GM21737 (cell line): Measurements from ENCODE around the gene SDK2.

Experiments
- ATAC-seq: cut with Tn5 transposase; IDR thresholded peaks from one replicate; pipeline ENCODE4 v1.9.1; 2021; ENCODE audit warnings: mild to moderate bottlenecking, moderate library complexity; ENCODE audit not compliant: unreplicated experiment

Gene SDK2

DNA sequence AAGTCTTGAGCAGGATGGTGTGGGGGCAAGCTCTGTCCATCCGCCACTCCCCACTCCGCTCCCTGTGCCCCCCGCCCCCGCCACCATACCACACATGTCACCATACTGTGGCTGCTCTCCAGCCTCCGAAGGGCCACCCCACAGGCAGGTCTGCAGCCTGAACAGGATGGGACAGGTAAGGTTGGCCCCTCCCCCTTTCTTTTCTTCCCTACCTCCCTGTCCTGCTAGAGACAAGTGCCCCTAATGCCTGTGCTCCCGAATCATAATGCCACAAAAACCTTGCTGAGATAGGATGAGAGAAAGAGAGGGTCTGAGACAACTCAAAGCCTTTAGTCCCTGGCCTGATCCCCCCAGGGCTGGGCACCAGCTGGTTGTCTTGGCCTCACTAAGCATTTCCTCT is 84.7 kb downstream of the SDK2 start:
- ATAC-seq: no peak

DNA sequence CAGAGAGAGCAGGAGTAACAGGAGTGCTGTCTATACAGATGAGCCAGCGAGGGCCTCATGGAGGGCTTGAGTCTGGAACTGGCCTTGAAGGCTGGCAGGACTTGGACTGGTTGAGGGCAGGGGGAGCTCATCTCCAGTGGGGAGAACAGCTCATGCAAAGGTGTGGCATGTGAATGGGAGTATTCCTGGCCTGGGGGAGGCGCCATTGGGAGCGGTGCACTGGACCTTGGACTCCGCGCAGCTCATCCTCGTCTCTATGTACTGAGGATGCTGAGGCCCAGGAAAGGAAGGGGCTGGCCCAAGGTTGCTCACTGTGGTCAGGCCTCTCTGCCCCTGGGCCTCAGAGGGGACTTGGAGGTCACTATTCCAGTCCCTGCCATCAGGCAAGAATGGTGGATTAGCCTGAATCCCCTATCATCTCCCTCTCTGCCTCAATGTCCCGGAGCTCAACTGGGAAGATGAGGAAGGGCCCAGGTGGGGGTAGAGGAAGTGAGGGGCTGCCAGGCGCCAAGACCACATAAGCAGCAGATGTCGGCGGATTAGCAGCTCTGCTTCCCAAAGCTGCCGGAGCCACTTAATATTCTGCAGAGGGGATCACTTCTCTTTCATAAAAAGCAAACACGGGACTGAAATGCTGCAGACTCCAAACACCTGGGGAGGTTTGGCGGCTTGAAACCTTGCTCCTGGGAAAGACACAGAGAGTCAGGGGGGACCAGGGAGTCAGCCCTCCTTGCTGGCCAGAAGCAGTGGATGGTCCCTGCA is 88.9 kb downstream of the SDK2 start:
- no peak for ATAC-seq

DNA sequence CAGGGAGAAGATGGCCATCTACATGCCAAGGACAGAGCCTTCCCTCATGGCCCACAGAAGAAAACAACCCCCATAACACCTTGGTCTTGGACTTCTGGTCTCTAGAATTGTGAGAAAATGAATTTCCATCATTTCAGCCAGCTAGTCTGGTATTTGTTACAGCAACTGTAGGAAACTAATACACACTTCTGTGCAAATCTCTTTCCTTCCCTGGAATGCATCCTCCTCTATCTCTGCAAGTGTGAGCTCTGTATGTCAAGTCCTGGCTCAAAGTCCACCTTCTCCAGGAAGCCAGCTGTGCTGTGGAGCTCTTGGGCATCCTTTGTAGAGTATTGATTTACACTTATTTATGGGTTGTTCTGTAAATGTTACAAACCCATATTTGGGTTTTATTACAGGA is 89.7 kb downstream of the SDK2 start:
- ATAC-seq: no peak

DNA sequence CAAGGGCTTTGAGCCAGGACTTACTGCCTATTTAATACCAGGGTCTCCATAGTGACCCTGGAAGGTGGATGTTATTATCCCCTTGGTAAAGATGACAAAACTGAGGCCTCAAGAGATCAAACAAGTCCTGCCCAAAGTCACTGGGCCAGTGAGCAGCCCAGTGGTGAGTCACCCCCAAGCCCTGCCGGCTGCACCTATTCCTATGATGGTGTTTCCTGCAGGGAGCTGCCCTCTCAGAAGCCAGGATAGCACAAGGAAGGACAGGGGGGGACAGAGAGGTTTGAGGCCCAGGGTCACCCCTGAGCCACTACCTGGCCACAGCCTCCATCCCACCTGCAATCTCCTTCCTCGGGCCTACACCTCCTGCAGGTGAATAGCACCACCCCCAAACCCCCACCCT is 90.9 kb downstream of the SDK2 start:
- ATAC-seq: no peak

DNA sequence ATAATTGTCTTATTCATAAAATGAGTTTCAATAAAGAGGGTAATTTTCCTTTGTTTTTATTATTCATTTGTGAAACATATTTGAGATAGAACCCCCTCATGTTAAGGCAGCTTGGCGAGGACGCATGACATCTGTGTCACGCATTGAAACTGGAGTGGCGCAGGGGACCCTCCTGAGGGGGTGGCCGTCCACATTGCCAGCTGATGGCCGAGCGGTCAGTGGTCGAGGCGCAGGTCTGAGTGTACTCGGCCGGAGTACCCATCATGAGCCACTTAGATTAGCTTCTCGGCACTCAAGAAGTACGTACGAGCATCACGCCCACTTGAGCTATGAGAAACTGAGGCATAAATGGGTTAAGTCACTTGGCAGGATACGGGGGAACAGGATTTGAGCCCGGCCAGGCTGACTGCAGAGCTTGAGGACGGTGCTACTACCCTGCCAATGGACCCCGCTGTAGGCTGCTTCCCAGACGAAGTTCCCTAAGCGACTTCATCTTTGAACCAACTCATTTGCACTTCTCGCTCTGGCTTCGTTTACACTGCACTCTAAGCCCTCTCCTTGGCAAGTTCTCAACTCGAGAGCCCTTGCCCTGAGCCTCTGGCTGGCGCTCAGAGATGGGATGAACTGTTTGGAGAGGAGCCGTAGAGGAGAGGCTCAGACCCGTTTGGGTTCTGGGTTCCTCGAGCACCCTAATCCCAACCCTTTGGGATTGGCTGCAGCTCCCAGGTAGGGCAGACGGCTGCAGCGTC is 91.8 kb downstream of the SDK2 start:
- ATAC-seq: no peak

DNA sequence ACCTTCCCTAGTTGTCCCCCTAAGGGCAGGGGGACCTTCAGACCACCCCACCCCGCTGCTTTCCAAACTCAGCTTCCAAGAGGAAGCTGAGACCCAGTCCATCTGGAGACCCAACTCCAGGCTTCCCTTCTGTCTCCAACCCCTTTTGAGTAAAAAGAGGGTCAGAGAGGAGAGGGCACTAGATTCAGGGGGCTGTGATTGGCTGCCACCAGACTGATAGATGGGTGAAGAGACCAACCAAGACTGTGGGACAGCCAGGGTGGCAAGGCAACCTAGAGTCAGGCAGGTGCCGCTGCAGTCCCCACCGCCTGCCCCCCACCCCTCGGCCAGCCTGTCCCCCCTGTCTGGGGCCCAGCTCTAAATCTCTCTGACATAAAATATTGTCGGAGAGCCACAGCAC is 92.5 kb downstream of the SDK2 start:
- no peak for ATAC-seq

DNA sequence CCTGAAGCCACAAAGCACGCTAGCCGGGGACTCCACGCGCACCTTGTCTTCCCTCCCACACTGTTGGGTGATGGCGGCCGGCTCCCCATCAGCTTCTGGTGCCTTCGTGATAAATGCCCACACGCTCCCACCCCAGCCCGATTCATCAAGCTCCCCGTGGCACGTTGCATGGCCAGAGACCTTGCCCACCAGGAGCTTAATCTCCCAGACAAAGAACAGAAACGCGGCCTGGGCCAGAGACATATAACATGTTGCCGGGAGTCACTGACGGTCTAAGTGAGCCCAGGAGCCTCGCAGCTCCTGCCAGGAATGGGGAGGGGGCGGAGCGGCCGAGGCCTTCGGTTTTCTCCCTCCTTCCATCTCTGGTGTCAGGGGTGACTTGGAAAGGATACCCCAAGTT is 93.1 kb downstream of the SDK2 start:
- no peak for ATAC-seq

DNA sequence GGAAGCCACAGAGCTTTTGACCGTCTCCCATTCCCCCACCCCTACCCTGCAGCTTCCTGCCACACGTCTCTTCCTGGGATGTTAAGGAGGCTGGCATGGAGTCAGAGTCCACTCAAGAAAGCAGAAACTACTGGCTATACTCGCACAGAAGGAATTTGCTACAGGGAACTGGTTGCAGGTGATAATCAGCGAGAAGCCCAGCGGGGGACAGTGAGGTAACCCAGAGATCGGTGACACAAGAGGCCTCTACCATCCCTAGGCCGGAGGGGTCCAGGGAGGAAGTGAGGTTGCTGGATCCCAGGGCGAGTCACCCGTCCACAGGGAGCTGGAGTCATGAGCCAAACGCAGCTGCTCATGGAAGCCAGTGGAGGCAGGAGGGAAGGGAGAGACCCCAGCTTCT is 93.7 kb downstream of the SDK2 start:
- ATAC-seq: no peak

DNA sequence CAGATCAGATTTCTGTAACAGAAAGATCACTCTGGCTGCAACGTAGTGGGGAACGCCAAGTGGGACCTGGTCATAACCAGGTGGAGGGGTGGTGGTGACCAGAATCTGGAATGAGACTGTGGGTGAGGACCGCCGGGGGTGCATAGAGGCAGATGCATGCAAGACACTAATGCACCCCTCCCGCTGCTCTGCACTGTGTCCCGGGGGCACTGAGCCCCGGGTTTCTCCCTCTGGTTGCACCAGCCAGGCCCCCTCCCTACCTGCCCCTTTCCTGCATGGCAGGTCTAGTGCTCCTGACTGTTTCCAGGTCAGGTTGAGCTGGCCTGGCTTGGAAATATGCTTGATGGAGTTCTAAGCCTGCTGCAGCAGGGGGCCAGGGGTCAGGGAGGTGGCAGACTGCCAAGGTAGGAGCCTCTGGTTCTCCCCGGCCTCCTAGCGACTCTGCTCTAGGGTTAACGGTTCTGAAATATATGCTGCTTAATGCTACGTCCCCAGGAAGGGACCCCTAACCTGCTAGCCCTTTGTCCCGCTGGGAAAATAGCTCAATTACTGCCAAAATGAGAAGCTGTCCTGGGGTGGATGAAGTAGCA is 94.3 kb downstream of the SDK2 start:
- no peak for ATAC-seq

DNA sequence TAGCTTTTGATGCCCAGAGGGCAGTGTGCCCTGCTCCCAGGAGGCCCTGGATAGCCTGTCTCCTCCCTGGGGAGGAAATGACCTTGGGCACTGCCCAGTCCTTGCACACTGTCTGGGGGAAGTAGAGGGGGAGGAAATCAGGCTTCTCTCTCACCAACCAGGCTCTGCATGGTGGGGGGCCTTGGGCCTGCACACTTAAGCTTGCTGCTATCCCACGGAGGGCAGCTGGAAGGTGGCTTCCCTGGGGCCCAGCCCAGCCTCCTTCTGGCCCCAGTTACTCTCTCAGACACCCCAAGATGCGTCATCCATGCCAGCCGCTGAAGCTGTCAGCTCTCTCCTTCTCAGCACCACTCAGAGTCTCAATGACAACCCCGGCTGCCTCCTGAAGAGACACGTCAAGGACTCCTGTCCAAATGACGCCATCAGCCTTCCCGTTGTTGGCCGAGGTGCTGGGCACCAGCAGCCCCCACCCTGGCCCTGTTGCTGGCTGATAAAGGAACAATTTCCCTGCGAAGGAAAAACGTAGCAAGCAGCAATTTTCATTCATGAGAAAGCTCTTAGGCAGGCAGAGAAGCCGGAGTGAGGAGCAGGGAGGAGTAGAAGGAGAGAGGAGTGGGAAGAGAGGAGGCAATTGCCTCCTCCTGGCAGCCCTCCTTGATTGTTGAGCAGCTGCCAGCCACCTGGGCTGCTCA is 95.5 kb downstream of the SDK2 start:
- ATAC-seq: no peak

DNA sequence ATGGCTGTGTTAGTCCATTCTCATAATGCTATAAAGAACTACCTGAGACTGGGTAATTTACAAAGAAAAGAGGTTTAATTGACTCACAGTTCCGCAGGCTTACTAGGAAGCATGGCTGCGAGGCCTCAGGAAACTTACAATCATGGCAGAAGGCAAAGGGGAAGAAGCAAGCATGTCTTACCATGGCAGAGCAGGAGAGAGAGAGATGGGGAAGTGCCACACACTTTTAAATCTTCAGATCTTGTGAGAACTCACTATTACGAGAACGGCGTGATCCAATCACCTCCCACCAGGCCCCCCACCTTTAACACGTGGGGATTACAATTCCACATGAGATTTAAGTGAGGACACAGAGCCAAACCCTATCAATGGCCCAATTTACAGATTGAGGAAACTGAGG is 96.5 kb downstream of the SDK2 start:
- no peak for ATAC-seq

DNA sequence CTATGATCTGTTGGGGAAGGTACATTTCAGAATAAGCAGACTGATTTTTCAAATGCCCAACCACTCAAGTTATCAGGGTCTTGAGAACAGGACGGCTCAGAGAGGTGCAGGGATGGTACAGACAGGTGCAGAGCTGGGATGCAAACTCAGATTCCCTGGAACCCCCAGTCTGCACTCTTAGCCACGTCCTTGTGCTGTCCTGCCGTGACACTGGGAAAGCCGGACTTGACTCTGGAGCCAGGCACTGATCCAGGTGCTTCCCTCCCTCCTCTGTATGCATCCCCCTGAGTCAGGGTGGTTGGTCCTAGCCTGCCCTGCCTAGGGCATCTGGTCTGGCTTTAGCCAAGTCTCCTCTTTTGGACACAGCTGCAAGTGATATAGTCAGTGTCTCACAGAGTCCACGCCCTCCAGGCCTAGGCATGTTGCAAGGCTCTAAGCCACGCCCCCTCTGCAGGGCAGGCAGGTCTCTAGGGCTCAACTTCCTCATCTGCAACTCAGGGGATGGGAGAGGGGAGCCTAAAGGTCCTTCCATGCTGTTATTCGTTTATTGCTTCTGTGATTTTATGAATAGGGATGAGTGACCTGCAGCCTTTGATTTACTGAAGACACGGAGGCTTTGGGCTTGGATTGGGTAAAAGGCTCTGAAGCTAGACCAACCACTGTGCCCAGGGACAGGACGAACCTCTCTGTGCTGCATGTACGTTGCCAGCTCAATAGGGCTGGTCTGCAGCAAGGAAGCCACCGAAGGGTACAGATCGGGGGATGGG is 97.3 kb downstream of the SDK2 start:
- ATAC-seq: no peak

DNA sequence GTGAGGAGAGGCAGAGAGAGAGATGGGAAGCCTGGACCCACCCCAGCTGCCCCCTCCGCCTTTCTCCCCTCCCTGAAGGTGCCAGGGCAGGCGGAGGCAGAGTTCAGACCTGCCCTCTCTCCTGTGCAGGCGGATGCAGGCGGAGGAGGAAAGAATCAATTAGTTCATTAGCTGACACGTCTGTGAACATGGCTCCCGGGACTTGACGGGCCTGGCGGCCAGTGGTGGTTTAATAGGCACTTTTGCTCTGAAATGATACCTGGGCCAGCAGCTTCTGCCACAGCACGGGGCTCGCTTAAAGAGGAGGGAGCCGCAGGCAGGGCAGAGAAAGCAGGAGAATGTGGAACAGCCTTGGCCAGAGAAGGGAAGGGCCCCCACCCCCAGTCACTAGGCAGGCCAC is 98.1 kb downstream of the SDK2 start:
- no peak for ATAC-seq

DNA sequence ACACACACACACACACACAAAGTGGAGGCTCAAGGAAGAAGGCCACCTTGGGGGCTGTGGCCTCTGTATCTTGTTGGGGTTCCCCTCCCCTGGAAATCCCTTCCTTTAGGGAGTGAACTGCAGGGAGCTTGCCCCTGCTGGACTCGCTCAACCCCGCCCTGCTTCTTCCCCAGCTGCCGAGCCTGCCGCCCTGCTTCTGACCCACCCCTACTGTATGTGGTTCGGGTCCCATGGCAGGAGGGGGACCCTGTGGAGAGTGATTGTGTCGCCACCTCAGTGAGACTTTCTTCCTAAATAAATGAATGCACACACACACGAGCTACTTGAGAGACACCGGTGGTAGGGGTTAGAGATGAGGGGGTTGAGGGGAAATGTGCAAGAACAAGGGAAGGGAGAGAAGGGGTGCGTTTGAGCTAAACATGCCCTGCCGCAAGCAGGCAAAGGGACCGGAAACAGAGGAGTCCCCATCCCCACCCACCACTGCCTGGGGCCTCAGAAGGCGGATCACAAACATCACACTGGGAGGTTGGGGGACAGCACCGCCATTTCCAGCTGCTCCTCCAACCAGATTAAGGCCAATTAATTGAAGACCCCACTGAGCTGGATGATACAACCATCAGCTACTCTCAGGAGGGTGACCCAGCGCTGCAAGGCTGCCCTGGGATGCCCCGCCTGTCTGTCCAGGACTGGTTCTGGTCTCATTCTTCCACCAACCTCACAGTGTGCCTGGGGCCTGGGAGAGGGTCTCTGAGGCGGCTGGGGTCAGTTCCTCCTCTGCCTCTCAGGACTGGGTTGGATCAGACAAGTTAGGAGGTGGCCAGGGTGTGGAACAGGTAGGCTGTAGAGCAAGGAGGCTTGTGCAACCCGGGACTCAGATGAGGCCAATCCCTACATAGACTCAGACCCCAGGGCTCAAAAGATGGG is 98.9 kb downstream of the SDK2 start:
- ATAC-seq: no peak

DNA sequence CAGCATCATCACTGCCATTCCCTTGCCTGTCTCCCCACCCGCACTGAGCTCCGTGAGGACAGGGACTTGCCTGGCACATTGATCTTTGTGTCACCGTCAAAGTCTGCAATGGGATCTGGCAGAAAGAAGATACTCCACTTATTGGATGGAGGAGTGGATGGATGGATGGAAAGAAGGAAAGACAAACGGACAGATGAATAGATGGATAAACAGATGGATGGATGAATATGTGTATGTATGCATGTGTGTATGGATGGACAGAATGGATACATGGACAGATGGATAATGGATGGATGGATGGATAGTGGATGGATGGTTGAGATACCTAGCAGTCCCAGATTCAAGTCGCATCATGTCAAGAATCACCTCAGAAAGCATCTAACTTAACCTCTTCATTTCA is 99.9 kb downstream of the SDK2 start:
- no peak for ATAC-seq

DNA sequence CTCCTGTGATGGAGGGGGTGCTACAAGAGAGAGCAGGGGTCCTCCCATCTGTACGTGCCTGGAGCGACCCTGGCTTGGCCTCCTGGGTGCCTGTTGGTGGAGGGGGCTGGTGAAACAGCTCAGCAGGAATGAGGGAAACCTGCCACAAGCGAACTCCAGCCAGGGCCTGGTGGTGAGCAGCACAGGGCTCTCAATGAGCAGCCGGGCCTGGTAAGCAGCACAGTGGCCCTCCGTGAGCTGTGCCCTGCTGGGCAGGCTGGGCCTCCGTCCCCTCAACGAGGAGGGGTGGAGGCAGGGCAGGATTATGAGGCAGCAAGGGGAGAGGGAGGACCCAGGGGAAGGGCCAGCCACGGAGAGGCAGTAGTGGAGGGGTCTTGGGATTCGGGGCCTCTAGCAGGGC is 101.9 kb downstream of the SDK2 start:
- ATAC-seq: no peak

DNA sequence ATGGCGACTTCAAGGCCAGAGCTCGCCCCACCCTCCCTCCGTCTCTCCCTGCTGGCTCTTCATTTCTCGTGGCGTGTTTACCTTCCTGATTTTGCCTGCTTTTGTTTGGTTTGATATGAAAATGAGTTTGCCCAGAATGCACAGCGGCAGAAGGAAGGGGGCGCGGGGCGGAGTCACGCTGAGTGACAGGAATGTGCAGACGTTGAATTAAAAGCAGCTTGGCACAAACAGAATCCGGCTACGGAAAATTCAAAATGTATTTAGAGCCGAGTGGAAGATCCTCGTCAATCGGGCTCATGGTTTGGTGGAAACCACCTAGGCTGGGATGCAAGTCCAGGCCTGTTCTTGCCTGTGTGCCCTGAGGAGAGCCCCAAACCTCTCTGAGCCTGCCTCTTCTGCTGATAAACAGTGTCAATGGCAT is 102.7 kb downstream of the SDK2 start:
- ATAC-seq: no peak

DNA sequence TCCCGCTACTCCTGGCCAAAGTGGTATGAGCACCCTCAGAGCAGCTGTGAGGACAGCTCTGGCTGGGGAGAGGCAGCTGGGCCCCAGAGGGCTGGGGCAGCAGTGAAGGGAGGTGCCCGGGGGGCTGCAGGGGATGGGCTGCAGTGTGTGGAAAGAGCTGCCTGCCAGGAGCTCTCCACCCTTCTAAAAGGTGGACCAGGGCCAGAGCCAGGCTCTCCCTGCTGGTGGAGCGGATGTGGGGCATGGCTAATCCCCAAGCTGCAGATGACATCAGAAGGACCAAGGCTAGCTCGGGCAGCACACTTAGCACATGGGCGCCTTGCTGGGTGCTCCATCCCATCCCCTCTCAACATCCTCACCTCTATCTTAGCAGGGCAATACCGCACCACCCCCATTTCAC is 103.1 kb downstream of the SDK2 start:
- no peak for ATAC-seq

DNA sequence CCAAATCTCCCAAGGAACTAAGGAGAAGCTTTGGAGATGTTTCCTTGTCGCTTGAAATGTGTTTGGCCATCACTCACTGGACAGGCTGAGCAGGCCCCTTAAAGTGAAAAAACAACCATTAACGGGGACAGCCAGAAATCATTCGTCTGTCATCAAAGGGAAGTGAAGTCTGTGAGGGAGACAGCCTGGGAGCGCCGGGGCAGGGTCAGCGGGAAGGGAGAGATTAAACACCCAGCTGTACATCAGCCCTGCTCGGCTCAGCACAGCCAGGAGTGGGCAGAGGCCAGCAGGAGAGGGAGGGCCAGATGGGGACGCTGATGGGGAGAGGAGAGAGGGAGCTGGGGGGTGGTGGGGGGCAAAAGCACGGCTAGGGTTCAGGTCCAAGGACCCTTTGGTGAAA is 105.1 kb downstream of the SDK2 start:
- ATAC-seq: no peak

DNA sequence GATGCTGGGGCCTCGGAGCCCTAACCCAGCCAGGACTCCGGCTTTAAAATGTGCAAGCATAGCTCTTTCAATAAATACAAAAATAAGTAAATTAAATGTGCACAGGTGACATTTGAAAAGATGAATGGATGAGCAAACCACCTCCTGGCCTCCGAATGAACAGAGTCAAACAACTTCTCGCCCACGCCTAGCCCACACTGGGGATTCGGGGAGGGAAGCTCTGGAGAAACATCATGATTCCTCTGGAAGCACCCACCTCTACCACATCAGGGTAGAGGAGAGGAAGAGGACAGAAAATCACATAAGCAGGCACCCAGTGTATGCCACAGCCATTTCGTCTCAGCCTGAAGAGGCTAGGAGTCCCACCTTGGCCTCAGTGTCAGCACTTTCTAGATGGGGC is 105.8 kb downstream of the SDK2 start:
- ATAC-seq: no peak
